ENCODE results near the gene ISG20.

Gene ISG20

DNA sequence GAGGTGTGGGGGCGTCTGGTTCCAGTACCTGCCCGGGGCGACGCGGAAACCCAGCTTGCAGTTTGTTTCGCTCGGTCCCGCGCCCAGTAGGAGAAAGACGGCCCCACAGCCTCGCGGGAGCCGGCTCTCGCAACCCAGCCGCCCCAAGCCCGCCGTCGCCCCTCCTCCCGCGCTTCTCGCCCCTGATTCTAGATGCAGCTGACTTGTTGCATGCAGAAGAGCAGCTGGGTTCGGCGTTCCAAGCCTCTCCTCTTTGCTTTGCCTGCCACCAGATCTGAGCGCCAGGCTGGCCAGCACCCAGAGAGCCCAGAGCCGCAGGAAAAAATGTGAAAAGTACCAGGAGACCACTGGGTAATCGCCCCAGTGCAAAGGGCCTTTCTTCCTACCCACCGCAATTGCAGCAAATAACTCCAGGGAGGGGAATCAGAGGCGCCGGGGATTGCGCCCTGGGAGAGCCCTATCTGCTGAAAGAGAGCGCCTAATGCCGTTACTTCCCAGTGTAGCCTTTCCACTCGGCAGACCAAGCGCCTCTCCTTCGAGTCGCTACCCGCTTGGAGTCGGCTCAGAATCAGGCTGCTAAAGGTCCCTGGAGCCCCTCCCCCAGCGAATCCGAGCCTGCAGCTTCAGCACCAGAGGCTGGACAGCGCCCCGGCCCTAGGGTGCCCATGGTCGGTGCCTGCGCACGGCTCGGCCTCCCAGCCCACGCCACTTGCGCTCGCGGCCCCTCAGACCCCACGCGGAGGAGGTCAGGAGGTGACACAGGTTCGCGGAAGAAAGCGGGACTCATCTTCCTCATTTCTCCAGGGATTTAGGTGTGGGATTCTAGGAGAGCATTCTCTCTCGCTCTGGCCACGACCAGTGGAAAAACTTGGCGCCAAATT lies 33.4 kb upstream of the ISG20 start:
- Histone ChIP-seq H3K36me3 (peaks cover 58% of the 10 kb centered on the region), H3K27ac (peak overlapping the region; percentile 90), H3K27me3 (ENCODE audit: insufficient read depth, low read depth, severe bottlenecking) (no peaks in the 10 kb centered on the region), H3K9me3 (ENCODE audit: severe bottlenecking) (no peaks in the 10 kb centered on the region), H3K4me3 (ENCODE audit: low read depth, low read length) (peak overlapping the region; percentile 85)
- TF ChIP-seq CTCF (IDR thresholded peaks at IDR 0.05; ENCODE audit: low read depth, low read length), result no peak
- peak; percentile 73 for DNase-seq

- TF ChIP-seq CTCF (IDR thresholded peaks at IDR 0.05; ENCODE audit: low read depth, low read length), result no peak
These were observed 32.6 kb upstream of the ISG20 start for GRCh38 chr15:88606070-88606794.

DNA sequence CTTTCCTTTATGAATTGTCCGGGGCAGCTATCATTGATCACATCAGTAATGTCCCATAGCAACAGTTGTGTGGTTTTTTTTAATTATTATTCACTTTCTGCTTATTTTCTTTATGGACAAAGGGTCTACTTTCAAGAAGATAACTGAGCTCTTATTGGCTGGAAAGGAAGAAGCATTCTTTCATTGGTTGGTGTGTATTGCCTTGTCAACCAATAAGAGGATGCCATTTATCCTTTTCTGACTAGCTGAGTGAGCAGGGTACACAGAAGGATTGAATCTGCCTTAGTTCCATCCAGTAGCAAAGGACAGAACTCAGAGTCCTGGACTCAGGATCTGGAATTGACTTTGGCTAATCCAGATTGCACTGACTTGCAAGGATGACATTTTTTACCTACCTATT lies 30.9 kb upstream of the ISG20 start:
- Histone ChIP-seq H3K4me3 (ENCODE audit: low read depth, low read length) (no peak overlapping the region), H3K9me3 (ENCODE audit: severe bottlenecking) (no peaks in the 10 kb centered on the region), H3K36me3 (peaks cover 83% of the 10 kb centered on the region), H3K27me3 (ENCODE audit: insufficient read depth, low read depth, severe bottlenecking) (no peaks in the 10 kb centered on the region), H3K27ac (peak overlapping the region; percentile 90; the same call in 1 of the 2 replicates)
- no peak for DNase-seq
- TF ChIP-seq CTCF (IDR thresholded peaks at IDR 0.05; ENCODE audit: low read depth, low read length), result no peak

More at GRCh38 chr15:88606070-88606794, 32.6 kb upstream of the ISG20 start:
- DNase-seq, result no peak
- Histone ChIP-seq H3K4me3 (ENCODE audit: low read depth, low read length) (peak overlapping the region; percentile 85), H3K27me3 (ENCODE audit: insufficient read depth, low read depth, severe bottlenecking) (no peaks in the 10 kb centered on the region), H3K27ac (peak overlapping the region; percentile 90), H3K9me3 (ENCODE audit: severe bottlenecking) (no peaks in the 10 kb centered on the region), H3K36me3 (peaks cover 66% of the 10 kb centered on the region)

GRCh38 chr15:88608607-88609181 lies 30.1 kb upstream of the ISG20 start:
- Histone ChIP-seq H3K27me3 (ENCODE audit: insufficient read depth, low read depth, severe bottlenecking) (no peaks in the 10 kb centered on the region), H3K36me3 (peaks cover 90% of the 10 kb centered on the region), H3K9me3 (ENCODE audit: severe bottlenecking) (no peaks in the 10 kb centered on the region), H3K27ac (peak overlapping the region; percentile 31), H3K4me3 (ENCODE audit: low read depth, low read length) (no peak overlapping the region)
- TF ChIP-seq CTCF (IDR thresholded peaks at IDR 0.05; ENCODE audit: low read depth, low read length), result no peak
- no peak for DNase-seq

DNA sequence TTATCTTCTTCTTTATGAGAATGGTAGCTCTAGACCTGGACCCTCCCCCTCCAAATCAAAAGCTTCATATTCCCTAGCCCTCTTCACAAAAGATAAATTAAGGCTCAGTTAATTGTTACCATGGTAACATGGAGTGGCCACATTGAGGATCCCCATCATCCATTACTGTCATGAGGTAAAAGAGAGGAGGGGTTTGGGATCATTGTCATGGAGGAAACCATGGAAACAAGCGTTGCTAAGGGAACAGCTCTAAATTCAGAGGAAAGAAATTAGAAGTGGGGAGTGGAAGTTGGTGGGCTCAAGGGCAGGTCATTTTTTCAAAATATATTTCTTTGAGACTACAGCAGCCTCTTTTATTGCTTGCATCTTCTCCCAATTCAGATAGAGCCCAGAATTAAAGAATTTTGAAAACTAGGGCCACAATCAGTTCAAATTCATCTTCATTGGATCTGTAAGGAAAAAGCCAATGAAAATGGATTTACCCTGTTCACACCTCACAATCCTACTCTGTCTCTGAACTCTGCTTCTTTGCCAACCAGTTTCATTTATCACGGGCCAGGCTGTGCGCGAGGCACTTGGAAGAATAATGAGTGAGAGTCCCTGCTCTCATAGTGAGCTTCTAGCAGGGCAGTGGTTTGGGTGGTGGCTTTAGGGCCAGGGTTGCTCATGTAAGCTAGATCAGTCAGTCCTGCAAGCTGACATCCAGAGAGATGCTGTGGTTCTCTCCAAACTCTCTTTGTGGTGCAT lies 29.3 kb upstream of the ISG20 start:
- peak overlapping the region; percentile 35; the same call in 1 of the 2 replicates for H3K27ac ChIP-seq
- H3K36me3 ChIP-seq, result peaks cover 97% of the 10 kb centered on the region

More for the DNA sequence above, 29.3 kb upstream of the ISG20 start:
- no peak overlapping the region for H3K4me3 ChIP-seq (ENCODE audit: low read depth, low read length)
- H3K9me3 ChIP-seq (ENCODE audit: severe bottlenecking), result no peaks in the 10 kb centered on the region
- TF ChIP-seq CTCF (IDR thresholded peaks at IDR 0.05; ENCODE audit: low read depth, low read length), result no peak
- no peaks in the 10 kb centered on the region for H3K27me3 ChIP-seq (ENCODE audit: insufficient read depth, low read depth, severe bottlenecking)
- no peak for DNase-seq

Measured in WERI-Rb-1 (cell line).